CD4-positive, alpha-beta T cell treated with Interleukin-2 at 100 ng/mL for 4 hours (primary cell): ENCODE data around the gene ESCO1.
"Not testable (repeated sequence)": the region's sequence is repeated elsewhere in the genome, so short reads cannot be mapped to it uniquely, and the experiment has no call there.

ENCODE experiments used
- DNase-seq: peaks from one replicate; pipeline ENCODE4 v3.0.0-alpha.2; 2020; ENCODE audit warnings: low spot score

The ESCO1 gene

DNA sequence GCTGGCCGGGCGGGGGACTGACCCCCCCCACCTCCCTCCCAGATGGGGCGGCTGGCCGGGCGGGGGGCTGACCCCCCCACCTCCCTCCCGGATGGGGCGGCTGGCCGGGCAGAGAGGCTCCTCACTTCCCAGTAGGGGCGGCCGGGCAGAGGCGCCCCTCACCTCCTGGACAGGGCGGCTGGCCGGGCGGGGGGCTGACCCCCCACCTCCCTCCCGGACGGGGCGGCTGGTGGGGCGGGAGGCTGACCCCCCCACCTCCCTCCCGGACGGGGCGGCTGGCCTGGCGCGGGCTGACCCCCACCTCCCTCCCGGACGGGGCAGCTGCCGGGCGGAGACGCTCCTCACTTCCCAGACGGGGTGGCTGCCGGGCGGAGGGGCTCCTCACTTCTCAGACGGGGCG, 8.1 kb downstream of the ESCO1 start:
- not testable (repeated sequence) for DNase-seq

- no peak for DNase-seq
These were observed 16.1 kb downstream of the ESCO1 start for GRCh38 chr18:21584391-21584790.

DNA sequence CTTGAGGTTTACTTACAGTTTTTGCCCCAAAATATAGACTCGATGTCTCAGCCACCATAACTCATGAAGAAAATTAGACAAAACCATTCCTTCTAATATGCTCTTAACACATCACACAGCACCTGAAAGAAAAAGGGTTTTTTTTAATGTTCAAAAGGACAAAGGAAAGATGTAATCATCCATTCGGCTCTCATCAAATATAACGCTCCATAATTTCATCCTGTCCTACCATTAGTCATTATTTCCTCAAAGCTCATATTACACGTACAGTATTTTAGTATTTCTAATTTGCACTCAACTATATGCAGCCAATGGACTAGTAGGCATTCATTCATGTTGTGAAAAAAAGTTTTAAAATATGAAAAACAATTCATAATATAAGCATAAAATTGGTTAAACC, 24.8 kb downstream of the ESCO1 start:
- no peak for DNase-seq

- DNase-seq, result no peak
These were observed 28.7 kb downstream of the ESCO1 start for GRCh38 chr18:21571772-21572171.

- no peak for DNase-seq
These were observed 41.3 kb downstream of the ESCO1 start for GRCh38 chr18:21559195-21559594.

DNA sequence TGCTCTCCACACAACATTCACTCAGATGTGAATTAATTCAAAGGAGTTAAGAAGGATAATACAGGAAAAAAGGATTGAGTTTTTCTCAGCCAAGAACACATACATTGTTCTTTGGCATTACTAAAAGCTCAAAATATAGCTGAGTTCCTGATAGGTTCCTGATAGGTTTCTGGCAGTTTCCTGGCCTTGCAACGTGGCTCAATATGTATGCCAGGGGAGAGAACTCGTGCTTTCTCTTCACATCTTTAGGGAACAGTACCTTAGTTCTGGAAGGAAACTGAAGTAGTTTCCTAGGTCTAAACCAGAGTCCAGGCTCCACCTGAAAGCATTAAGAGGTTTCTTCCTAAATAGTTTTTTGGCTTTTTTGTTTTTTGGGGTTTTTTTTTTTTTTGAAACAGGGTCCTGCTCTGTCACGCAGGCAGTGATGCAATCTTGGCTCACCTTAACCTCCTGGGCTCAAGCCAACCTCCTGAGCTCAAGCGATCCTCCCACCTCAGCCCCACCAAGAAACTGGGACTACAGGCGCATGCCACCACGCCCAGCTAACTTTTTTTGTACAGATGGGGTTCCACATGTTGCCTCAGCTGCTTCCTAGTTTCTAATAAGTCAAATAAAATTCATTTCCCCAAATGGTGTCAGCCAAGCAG, 42.8 kb downstream of the ESCO1 start:
- no peak for DNase-seq

DNA sequence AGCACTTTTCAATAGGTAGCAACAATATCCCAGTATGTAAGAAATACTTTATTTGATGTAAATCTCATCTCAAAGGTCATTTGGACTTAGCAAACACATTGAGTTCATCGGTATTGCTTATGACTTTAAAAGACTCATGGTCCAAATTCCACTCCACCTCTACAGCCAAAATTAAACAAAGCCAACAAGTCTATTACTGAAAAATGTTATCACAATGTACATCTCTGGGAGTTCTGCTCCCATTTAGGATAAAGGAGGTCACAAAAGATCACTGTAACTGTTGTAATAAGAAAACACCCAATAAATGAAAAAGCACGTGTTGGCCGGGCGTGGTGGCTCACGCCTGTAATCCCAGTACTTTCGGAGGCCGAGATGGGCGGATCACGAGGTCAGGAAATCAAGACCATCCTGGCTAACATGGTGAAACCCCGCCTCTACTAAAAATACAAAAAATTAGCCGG, 50.0 kb downstream of the ESCO1 start:
- DNase-seq, result no peak

DNA sequence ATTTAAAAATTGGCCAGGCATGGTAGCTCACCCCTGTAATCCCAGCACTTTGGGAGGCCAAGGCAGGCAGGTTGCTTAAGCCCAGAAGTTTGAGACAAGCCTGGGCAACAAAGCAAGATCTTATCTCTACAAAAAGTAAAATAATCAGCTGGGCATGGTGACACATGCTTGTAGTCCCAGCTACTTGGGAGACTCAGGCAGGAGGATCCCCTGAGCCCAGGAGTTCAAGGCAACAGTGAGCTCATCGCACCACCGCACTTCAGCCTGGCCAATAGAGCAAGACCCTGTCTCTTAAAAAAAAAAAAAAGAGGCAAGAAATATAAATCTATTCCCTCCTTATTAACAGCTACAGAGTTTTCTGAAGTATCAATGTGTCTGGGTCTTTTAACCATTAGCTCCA, 51.9 kb downstream of the ESCO1 start:
- no peak for DNase-seq

GRCh38 chr18:21546423-21546822, 54.1 kb downstream of the ESCO1 start:
- DNase-seq, result no peak

- DNase-seq, result no peak
These were observed 62.3 kb downstream of the ESCO1 start for GRCh38 chr18:21538230-21538629.

- DNase-seq, result no peak
These were observed 66.2 kb downstream of the ESCO1 start for GRCh38 chr18:21534327-21534726.

DNA sequence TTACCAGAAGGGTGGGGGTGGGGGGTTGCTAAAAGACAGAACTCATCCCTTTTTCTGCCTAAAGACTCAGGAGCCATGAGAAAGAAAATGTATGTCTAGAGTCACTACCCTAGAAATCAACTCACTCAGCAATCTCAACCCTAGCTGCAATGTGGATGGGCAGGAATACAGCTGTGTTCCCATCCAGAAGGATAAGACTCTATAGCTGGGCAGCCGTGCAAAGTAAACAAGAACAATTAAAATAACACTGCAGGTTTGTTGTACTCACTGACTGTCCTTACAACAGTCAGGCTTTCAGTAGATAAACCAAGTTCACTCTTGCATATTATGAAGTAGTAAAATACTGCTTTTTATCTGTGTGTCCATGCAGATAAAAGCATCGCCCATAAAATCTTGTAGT, 74.0 kb downstream of the ESCO1 start:
- no peak for DNase-seq

DNA sequence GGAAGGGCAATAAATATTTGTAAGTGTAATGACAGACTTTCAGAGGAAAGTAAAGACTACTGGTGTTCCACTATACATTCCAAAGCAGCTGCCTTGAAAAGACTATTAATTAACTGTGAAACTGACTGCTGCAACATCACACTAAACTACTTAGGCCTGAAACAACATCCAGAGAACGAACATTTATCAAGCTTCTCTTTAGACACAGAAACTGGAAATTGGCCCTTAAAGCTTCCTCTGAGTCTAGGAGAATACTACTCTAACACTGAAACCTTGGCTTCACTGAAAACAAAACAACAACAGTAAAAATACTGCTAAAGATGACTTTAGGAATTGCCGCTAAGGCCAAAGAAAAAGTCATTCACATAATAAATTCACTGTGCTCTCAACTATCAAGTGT, 74.6 kb downstream of the ESCO1 start:
- DNase-seq, result no peak

- DNase-seq, result no peak
These were observed 78.0 kb downstream of the ESCO1 start for GRCh38 chr18:21522530-21522929.

- DNase-seq, result no peak
These were observed 86.8 kb downstream of the ESCO1 start for GRCh38 chr18:21513741-21514140.

GRCh38 chr18:21513292-21513691, 87.2 kb downstream of the ESCO1 start:
- no peak for DNase-seq

DNA sequence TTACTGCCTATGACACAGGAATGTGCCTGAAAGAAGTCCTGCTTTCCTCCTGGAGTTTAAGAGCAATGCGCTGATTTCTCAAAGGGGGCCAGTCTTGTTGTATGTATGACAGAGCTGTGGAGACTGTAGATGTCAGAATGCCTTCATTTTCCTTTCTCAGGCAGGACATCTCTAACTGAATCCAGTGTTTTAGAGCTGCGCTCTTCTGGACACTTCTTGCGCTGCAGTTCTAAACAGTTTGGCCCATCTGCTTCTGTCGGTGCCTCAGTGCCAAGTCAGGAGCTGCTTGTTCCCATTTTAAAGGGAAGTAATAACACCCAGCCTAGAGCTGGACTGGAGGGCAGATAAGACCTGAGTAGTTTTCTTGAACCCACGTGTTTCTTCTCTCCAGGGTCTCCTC, 91.4 kb downstream of the ESCO1 start:
- DNase-seq, result no peak

DNA sequence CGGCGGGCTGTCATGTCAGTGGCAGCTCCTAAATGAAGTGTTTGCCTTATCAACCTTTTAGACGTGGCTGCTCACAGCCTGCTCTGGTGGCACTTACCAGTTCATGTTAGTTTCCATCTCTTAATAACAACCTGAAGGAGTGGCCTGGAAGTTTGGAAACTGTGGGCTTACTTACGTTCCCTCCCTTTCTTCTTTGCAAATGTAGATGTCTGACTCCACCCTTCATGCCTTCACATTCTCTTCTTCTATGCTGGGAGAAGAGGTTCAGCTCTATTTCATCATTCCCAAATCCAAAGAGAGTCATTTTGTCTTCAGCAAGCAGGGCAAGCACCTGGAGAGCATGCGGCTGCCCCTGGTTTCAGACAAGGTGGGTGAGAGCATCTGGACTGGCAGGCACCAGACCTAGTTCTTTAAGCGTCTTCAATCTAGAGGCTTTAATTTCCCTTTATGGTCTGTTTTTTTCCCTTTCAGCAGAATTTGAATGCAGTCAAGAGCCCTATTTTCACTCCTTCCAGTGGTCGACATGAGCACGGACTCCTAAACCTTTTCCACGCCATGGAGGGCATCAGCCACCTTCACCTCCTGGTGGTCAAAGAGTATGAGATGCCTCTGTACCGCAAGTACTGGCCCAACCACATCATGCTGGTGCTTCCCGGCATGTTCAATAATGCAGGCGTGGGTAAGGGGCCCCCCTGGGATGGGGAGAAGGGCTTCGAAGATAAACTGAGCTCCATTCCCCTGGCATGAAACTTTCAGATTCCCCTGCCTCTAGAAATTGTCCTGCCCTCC, 92.4 kb downstream of the ESCO1 start:
- no peak for DNase-seq

DNA sequence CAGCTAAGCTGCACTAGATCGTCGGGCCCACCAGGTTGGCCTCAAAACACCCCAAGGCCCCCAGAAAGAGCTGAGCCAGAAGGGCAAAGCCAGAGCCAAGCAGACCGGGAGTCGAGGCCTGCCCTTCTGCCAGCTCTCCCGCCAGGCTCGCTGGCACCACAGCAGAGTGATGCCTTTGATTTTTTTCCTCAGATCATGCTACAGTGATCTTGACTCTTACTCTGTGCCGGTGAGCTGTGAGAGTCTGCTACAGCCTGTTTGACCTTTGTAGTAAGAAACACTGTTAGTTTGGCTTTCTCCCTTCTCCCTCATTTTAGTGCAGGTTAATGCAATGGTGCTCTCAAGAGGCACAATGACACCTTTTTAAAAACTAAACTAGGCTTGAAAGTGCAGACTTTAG, 97.8 kb downstream of the ESCO1 start:
- no peak for DNase-seq

DNA sequence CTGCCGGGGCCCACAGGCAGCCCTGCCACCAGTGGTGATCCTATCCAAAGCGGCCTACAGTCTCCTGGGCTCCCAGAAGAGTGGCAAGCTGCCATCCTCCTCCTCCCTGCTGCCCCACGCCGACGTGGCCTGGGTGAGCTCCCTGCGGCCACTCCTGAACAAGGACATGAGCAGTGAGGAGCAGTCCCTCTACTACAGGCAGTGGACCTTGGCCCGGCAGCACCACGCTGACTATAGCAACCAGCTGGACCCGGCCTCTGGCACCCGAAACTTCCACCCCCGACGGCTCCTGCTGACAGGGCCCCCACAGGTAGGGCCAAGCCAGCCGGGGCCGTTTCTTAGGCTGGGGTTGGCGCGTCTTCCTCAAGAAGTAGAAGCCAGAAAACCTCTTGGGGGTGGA, 100.5 kb downstream of the ESCO1 start:
- DNase-seq, result no peak

DNA sequence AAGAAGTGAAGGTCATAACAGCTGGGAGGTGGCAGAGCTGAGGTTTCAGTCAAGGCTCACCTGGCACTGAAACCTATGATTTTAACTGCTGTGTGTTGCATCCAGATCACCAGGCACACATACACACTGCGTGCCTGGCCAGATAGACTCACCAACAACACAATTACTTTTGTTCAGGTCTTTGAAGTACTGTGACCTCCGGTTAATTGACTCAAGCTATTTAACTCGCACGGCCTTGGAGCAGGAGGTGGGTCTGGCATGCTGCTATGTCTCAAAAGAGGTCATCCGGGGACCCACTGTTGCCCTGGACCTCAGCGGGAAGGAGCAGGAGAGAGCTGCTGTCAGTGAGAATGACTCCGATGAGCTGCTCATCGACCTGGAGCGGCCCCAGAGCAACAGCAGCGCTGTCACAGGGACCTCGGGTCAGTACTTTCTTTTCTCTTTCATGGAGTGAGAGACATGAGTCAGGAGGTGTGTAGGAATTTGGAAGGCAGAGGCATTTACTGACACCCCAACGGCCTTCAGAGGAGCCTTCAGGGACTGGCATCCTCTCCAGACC, 104.1 kb downstream of the ESCO1 start:
- DNase-seq, result no peak

DNA sequence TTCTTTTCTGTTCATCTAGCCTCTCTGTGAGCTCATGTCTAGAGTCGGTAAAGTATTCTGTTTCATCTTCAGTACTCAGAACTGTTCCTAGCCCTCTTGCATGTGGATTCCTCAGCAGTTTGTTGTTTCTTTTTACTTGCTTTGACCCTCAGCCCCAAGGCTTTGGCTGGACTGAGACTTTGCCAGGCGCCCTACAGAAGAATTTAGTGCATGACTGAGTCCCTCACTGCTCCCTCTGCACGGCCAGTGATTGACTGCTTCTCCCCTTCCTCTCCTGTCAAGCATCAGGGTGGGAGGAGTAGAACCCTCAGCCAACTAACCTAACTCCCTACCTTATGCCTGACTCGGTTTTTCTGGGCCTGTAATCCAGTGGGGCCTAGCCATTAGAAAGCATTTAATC, 109.8 kb downstream of the ESCO1 start:
- no peak for DNase-seq

DNA sequence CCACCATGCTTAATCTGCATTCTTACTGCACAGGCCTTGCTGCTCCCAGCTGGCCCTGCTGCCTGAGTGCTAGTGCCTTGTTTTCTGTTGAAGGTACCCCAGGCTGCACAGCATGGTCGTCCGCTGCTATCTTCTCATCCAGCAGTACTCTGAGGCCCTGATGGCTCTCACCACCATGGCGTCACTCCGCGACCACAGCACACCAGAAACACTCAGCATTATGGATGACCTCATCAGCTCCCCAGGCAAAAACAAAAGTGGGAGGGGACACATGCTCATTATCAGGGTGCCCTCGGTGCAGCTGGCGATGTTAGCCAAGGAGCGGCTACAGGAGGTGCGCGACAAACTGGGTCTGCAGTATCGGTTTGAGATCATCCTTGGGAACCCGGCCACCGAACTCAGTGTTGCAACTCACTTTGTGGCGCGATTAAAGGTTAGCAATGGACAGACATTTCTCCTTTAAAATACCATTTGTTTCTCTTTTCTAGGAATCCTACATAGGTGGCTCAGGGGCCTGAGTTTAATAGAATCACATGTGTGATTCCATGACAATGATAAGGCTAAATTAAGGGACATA, 110.5 kb downstream of the ESCO1 start:
- DNase-seq, result no peak
